GM12891 (cell line): ENCODE measurements around the gene CMC4.
A peak's percentile ranks its signal among the peaks of the same experiment; 100 is the strongest.

Source experiments
- DNase-seq: peaks from one replicate; pipeline ENCODE4 v3.0.0; 2011; ENCODE audit warnings: low spot score; ENCODE audit not compliant: insufficient read length
- FAIRE-seq: peaks from 2 replicates; lab custom pipeline; 2011; peaks lifted over from hg19 to GRCh38; lab: Jason Lieb, UNC
- PAX5 ChIP-seq: IDR thresholded peaks from 2 replicates; pipeline ENCODE4 v1.6.1; 2011; ENCODE audit warnings: low read length, moderate library complexity, mild to moderate bottlenecking; ENCODE audit not compliant: insufficient read depth, severe bottlenecking
- POLR2A ChIP-seq: IDR thresholded peaks from 2 replicates; pipeline ENCODE4 v1.6.1; 2011; ENCODE audit warnings: low read depth, low read length, control low read depth
- POLR2AphosphoS5 ChIP-seq: IDR thresholded peaks from 2 replicates; pipeline ENCODE4 v1.6.1; 2011; ENCODE audit warnings: low read depth, low read length, control low read depth
- POU2F2 ChIP-seq: IDR thresholded peaks from 2 replicates; pipeline ENCODE4 v1.6.1; 2011; ENCODE audit warnings: low read depth, mild to moderate bottlenecking, control low read depth, low read length, moderate library complexity
- SPI1 ChIP-seq: IDR thresholded peaks from 2 replicates; pipeline ENCODE4 v1.6.1; 2011; ENCODE audit warnings: low read depth, low read length, control low read depth
- TAF1 ChIP-seq: IDR thresholded peaks from 2 replicates; pipeline ENCODE4 v1.6.1; 2011; ENCODE audit warnings: low read depth, low read length, control low read depth

The CMC4 gene

GRCh38 chrX:155028877-155029291 is 42.1 kb downstream of the CMC4 start:
- FAIRE-seq (no peak), DNase-seq (no peak)
- no peak for TF ChIP-seq SPI1
- no peak for TF ChIP-seq POLR2AphosphoS5
- no peak for TF ChIP-seq POU2F2
- TF ChIP-seq TAF1, result no peak
- TF ChIP-seq PAX5, result no peak
- TF ChIP-seq POLR2A, result no peak

GRCh38 chrX:155028129-155028528 is 42.8 kb downstream of the CMC4 start:
- no peak for TF ChIP-seq POLR2A
- TF ChIP-seq SPI1, result no peak
- TF ChIP-seq TAF1, result peak; percentile 31; the same call in 1 of the 2 replicates
- no peak for TF ChIP-seq POU2F2
- TF ChIP-seq POLR2AphosphoS5, result no peak
- no peak for TF ChIP-seq PAX5
- FAIRE-seq (no peak), DNase-seq (no peak)

- no peak for TF ChIP-seq PAX5
- no peak for TF ChIP-seq POU2F2
- TF ChIP-seq TAF1, result no peak
- TF ChIP-seq POLR2A, result no peak
- no peak for TF ChIP-seq POLR2AphosphoS5
- TF ChIP-seq SPI1, result no peak
Measured at GRCh38 chrX:155027509-155028066, 43.3 kb downstream of the CMC4 start.

GRCh38 chrX:155026727-155027508 is 44.0 kb downstream of the CMC4 start, which contains the start of gene FUNDC2:
TSS of gene FUNDC2 (plus strand) at chrX:155026844. CDS start at chrX:155026939, 95 bp downstream.
- peak; percentile 56 for DNase-seq
- peak; percentile 100 for FAIRE-seq
- TF ChIP-seq POLR2A (peak; percentile 70), TAF1 (peak; percentile 35; the same call in 1 of the 2 replicates), POU2F2 (0 out of 2 replicates have a peak, but pooled peaks have one; percentile 13), SPI1 (no peak), POLR2AphosphoS5 (0 out of 2 replicates have a peak, but pooled peaks have one; percentile 49), PAX5 (no peak)

More at GRCh38 chrX:155027509-155028066, 43.3 kb downstream of the CMC4 start:
- DNase-seq (no peak), FAIRE-seq (peak; percentile 60)

GRCh38 chrX:155026420-155026726 is 44.6 kb downstream of the CMC4 start:
- FAIRE-seq (no peak), DNase-seq (no peak)
- TF ChIP-seq SPI1 (no peak), TAF1 (peak; percentile 38; the same call in 1 of the 2 replicates), POU2F2 (no peak)

- TF ChIP-seq SPI1 (peak; percentile 31; the same call in 1 of the 2 replicates), TAF1 (no peak)
- DNase-seq (no peak), FAIRE-seq (no peak)
Measured at GRCh38 chrX:155023907-155024833, 46.8 kb downstream of the CMC4 start.

- DNase-seq, result no peak
Measured at GRCh38 chrX:155022585-155022984, 48.4 kb downstream of the CMC4 start, which contains the start of gene F8. TSS of gene F8 (minus strand) at chrX:155022723. CDS start at chrX:155022552, 171 bp downstream.

GRCh38 chrX:155020591-155020990 is 50.3 kb downstream of the CMC4 start:
- FAIRE-seq (no peak), DNase-seq (no peak)
- TF ChIP-seq PAX5 (no peak), POLR2AphosphoS5 (no peak), POU2F2 (no peak), TAF1 (no peak), SPI1 (no peak), POLR2A (no peak)

More at GRCh38 chrX:155022585-155022984, 48.4 kb downstream of the CMC4 start, which contains the start of gene F8:
- no peak for FAIRE-seq
- TF ChIP-seq TAF1, result no peak
- TF ChIP-seq POU2F2, result no peak
- no peak for TF ChIP-seq POLR2AphosphoS5
- no peak for TF ChIP-seq POLR2A
- TF ChIP-seq PAX5, result no peak
- no peak for TF ChIP-seq SPI1
